NCI-H524 (cell line): Measurements from ENCODE around the gene UBE3A.
A peak's percentile ranks its signal among the peaks of the same experiment; 100 is the strongest.

Experiments used
- DNase-seq, 2 experiments: peaks; one replicate each; lab custom pipeline; 2025; lab: John Stamatoyannopoulos, UW

The UBE3A gene

GRCh38 chr15:25329696-25330095 lies 109.1 kb downstream of the UBE3A start:
- DNase-seq = peak in 1 of 2 experiments; percentile 44

- DNase-seq = no peak
These were observed 111.1 kb downstream of the UBE3A start for GRCh38 chr15:25327686-25328085.

- DNase-seq = no peak
These were observed 113.6 kb downstream of the UBE3A start for GRCh38 chr15:25325187-25325586.

- DNase-seq = no peak
These were observed 115.4 kb downstream of the UBE3A start for GRCh38 chr15:25323420-25323819.

GRCh38 chr15:25287823-25288222 lies 151.0 kb downstream of the UBE3A start:
- DNase-seq = peak in 1 of 2 experiments; percentile 2
